Caco-2 (cell line): Measurements from ENCODE around the gene FEZF1. TPM values are rescaled to one million over a fixed set of nuclear protein-coding genes. Genes with fewer than 3 reads are reported as not detected.

Source experiments
- BruUV-seq: library from RNA; stranded (reverse); fragments of 400-500 nt; replicated peaks from 2 replicates; lab custom pipeline; 2021; lab: Mats Ljungman, UMichigan
- CTCF ChIA-PET: fragments of 300-600 bp; sonication (Branson Sonifier 250); formaldehyde crosslinking; loops from one replicate; lab custom pipeline; 2022; ENCODE audit warnings: antibody characterized with exemption; lab: Charles Lee
- POLR2A ChIA-PET: fragments of 300-600 bp; sonication (Branson Sonifier 250); formaldehyde crosslinking; loops from one replicate; lab custom pipeline; 2022; ENCODE audit warnings: antibody characterized with exemption; lab: Charles Lee
- DNase-seq, 2 experiments: peaks; one replicate each; pipeline versions ENCODE4 v3.0.0 to v3.0.0-alpha.2; 2020 to 2022
- H3K27me3 ChIP-seq: replicated peaks from 2 replicates; pipeline ENCODE4 v1.6.0; 2011; ENCODE audit warnings: low read length; ENCODE audit not compliant: control insufficient read depth, insufficient read depth
- H3K36me3 ChIP-seq: 2 replicates; pipeline ENCODE4 v1.5.1; 2011; ENCODE audit warnings: low read length; ENCODE audit not compliant: control insufficient read depth, insufficient read depth
- H3K4me1 ChIP-seq: fragments of 250-450 bp; sonication (Bioruptor Pico); 2 replicates; pipeline ENCODE4 v1.5.1; 2020; ENCODE audit warnings: mild to moderate bottlenecking
- H3K4me3 ChIP-seq: 2 replicates; pipeline ENCODE4 v1.5.1; 2011; ENCODE audit warnings: low read depth, mild to moderate bottlenecking, control low read depth, low read length
- H3K9me3 ChIP-seq: fragments of 250-450 bp; sonication (Bioruptor Pico); 2 replicates; pipeline ENCODE4 v1.5.1; 2020; ENCODE audit warnings: mild to moderate bottlenecking, moderate library complexity
- H3K27ac Mint-ChIP-seq: one replicate; pipeline ENCODE4 v1.8.0; 2022; ENCODE audit warnings: mixed read lengths; ENCODE audit not compliant: unreplicated experiment
- H3K27me3 Mint-ChIP-seq: one replicate; pipeline ENCODE4 v1.8.0; 2022; ENCODE audit warnings: mixed read lengths; ENCODE audit not compliant: insufficient read depth, unreplicated experiment
- H3K36me3 Mint-ChIP-seq: one replicate; pipeline ENCODE4 v1.8.0; 2022; ENCODE audit warnings: mild to moderate bottlenecking, mixed read lengths; ENCODE audit not compliant: insufficient read depth, unreplicated experiment
- H3K4me1 Mint-ChIP-seq: one replicate; pipeline ENCODE4 v1.8.0; 2022; ENCODE audit warnings: low read depth, mixed read lengths; ENCODE audit not compliant: unreplicated experiment
- H3K4me3 Mint-ChIP-seq: one replicate; pipeline ENCODE4 v1.8.0; 2022; ENCODE audit warnings: mild to moderate bottlenecking, moderate library complexity, mixed read lengths; ENCODE audit not compliant: unreplicated experiment
- H3K9me3 Mint-ChIP-seq: one replicate; pipeline ENCODE4 v1.8.0; 2022; ENCODE audit warnings: mixed read lengths; ENCODE audit not compliant: unreplicated experiment
- intact Hi-C: fragments of 100-400 bp; cut with micrococcal nuclease; formaldehyde crosslinking; loops from one replicate; pipeline ENCODE4 v1.10.0; 2022; ENCODE audit not compliant: unreplicated experiment
- total RNA-seq: library from RNA; stranded (reverse); gene quantifications from 2 replicates; pipeline ENCODE4 v1.2.3, GENCODE V29; 2022
- TF ChIP-seq, protein P1 (sequence below), 2 experiments: fragments of 200-600 bp in 1 of 2; IDR thresholded peaks; 1 replicate in 1 of 2; 2 replicates in 1 of 2; pipeline versions ENCODE4 v1.5.1 to v1.8.0; 2011 to 2022; ENCODE audit warnings: antibody characterized with exemption in 1 of 2, control low read depth in 1 of 2, inconsistent platforms in 1 of 2, low read depth in 1 of 2, low read length in 1 of 2, mild to moderate bottlenecking in 1 of 2, moderate library complexity in 1 of 2; ENCODE audit not compliant: insufficient read depth in 1 of 2, severe bottlenecking in 1 of 2, unreplicated experiment in 1 of 2

FEZF1 gene
- total RNA-seq, 1 experiment from 2014 or later: not detected

DNA sequence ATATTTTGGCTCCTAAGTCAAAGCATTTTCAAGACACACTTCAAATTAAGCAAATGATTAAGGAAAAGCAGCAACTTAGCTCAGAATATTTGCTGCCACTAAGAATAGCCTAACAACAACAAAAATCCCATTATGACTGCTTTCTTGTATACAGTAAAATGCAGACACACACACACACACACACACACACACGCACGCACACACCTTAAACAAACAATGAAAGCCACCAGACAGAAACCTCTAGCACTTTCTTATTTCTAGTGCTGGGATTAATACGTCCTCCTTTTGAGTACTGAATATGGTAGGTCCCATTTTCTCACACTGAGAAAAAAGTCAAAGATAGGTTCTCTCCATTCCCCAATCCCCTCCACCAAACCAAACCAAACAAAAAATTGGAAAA, 23.4 kb upstream of the FEZF1 start:
- Histone ChIP-seq H3K4me1 (no peaks in the 10 kb centered on the region), H3K27me3 (no peaks in the 10 kb centered on the region), H3K9me3 (no peaks in the 10 kb centered on the region), H3K36me3 (no peaks in the 10 kb centered on the region), H3K4me3 (no peak overlapping the region)
- TF ChIP-seq, protein P1, sequence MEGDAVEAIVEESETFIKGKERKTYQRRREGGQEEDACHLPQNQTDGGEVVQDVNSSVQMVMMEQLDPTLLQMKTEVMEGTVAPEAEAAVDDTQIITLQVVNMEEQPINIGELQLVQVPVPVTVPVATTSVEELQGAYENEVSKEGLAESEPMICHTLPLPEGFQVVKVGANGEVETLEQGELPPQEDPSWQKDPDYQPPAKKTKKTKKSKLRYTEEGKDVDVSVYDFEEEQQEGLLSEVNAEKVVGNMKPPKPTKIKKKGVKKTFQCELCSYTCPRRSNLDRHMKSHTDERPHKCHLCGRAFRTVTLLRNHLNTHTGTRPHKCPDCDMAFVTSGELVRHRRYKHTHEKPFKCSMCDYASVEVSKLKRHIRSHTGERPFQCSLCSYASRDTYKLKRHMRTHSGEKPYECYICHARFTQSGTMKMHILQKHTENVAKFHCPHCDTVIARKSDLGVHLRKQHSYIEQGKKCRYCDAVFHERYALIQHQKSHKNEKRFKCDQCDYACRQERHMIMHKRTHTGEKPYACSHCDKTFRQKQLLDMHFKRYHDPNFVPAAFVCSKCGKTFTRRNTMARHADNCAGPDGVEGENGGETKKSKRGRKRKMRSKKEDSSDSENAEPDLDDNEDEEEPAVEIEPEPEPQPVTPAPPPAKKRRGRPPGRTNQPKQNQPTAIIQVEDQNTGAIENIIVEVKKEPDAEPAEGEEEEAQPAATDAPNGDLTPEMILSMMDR (IDR thresholded peaks at IDR 0.05; ENCODE audit: insufficient read depth in 1 of 2, low read depth in 1 of 2, low read length in 1 of 2, severe bottlenecking in 1 of 2, unreplicated experiment in 1 of 2): no peak
- peaks cover 4% of the 10 kb centered on the region for H3K27me3 Mint-ChIP-seq
- ChIA-PET CTCF (no interaction called here), POLR2A (no interaction called here)
- H3K27ac Mint-ChIP-seq: no peak overlapping the region
- BruUV-seq: no TSS peak
- no peak for DNase-seq
- no peak overlapping the region for H3K4me3 Mint-ChIP-seq
- intact Hi-C loops: no loop called here
- no peaks in the 10 kb centered on the region for H3K4me1 Mint-ChIP-seq
- H3K9me3 Mint-ChIP-seq: no peaks in the 10 kb centered on the region
- no peaks in the 10 kb centered on the region for H3K36me3 Mint-ChIP-seq

DNA sequence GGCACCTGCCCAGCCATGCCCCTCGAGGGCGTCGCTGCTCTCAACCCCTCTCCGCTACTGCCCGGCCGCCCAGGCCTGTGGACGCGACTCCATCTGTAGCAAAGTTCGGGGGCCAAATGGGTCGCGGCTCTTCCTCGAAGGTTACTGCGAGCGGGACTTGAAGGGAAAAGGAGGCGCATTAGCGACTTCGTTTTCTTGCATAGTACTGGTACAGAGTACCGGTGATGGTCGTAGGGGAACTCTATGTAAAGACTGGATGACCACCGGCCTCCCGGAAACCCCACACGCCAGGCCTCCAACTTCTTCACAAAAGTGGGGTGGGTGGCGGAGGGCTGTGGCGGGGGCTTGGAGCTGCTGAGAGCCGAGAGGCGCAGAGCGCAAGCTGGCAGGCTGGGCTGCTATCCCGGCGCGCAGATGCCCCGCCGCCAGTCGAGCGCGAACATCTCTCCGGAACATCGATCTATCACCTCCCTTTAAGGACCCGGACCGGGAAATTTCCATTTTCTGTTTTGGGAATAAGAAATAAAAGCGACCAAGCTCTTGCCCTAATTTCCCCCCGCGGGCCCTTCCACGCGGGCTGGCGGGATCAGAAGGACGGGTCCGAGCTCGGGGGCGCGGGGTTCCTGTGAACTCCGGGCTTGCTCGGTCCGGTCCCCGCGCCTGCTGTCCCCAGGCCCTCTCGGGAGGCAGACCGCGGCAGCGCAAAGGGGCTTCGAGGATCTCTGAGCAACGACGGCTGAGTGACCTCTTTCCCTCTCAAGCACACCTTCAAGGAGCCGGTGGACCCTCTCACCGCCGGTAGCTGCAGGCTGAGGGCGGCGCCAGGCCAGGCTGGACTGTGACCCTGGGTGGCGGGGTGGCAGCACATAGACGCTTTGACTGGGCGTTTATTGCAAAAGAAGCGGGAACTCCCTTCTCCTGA, 12.2 kb upstream of the FEZF1 start:
- CTCF ChIA-PET: no interaction called here
- Mint-ChIP-seq H3K27me3 (peaks cover 22% of the 10 kb centered on the region), H3K27ac (no peak overlapping the region), H3K4me1 (no peaks in the 10 kb centered on the region), H3K36me3 (no peaks in the 10 kb centered on the region), H3K4me3 (peak overlapping the region; percentile 45), H3K9me3 (no peaks in the 10 kb centered on the region)
- Histone ChIP-seq H3K4me3 (0 out of 2 replicates have a peak overlapping the region, but pooled peaks have one; percentile 13), H3K9me3 (no peaks in the 10 kb centered on the region), H3K27me3 (no peaks in the 10 kb centered on the region), H3K4me1 (no peaks in the 10 kb centered on the region), H3K36me3 (no peaks in the 10 kb centered on the region)
- POLR2A ChIA-PET: no interaction called here
- no TSS peak for BruUV-seq
- intact Hi-C loops: no loop called here
- DNase-seq: peak in 1 of 2 experiments; percentile 30
- TF ChIP-seq, protein P1 (IDR thresholded peaks at IDR 0.05; ENCODE audit: insufficient read depth in 1 of 2, low read depth in 1 of 2, low read length in 1 of 2, severe bottlenecking in 1 of 2, unreplicated experiment in 1 of 2): no peak

DNA sequence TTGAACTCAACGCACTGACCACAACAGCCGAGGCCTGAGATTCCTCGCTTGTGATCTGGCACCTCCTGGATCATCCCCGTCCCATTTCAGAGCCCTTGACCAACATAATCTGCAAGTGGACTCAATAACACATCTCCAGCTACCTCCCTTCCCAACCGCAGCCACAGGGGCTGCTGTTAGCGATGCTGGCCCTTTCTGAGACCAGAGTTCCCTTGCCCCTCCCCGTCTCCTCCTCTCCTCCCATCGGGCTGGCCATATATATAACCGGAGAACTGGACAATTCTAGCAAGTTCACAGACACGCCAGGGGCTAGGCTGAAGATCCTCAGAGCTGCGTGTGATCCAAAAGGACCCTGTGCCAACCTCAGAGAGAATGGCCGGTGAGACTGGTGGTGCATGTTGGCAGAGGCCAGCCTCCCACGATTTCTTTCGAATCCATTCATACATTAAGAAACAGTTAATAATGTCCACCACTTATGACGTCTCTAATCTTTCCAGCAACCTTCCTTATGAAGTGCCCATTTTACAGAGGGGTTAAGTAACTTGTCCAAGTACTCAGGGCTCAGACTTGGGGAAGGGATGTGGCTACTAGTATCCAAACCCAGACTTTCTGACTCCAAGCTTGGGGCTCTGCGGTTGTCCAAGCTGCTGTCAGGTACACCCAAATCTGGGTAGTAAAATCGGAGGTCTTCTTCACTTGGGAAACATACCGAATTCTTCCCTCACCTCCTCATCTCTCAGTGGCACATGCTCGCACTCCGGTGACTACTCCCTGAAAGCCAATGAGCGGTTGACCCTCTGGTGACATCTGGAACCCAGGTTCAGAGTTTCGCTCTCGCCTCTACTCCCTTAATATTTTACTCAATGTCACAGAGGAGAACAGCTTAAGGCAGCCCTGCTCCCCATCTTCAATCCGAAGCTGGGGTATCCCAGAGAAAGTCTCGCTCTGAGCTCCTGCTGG, 11.2 kb upstream of the FEZF1 start:
- ChIA-PET POLR2A (no interaction called here), CTCF (no interaction called here)
- Mint-ChIP-seq H3K4me1 (no peaks in the 10 kb centered on the region), H3K27me3 (peaks cover 20% of the 10 kb centered on the region), H3K36me3 (no peaks in the 10 kb centered on the region), H3K9me3 (no peaks in the 10 kb centered on the region), H3K4me3 (no peak overlapping the region), H3K27ac (no peak overlapping the region)
- no TSS peak for BruUV-seq
- Histone ChIP-seq H3K36me3 (no peaks in the 10 kb centered on the region), H3K9me3 (no peaks in the 10 kb centered on the region), H3K4me1 (no peaks in the 10 kb centered on the region), H3K27me3 (no peaks in the 10 kb centered on the region), H3K4me3 (no peak overlapping the region)
- DNase-seq: no peak
- intact Hi-C loops: no loop called here
- TF ChIP-seq, protein P1 (IDR thresholded peaks at IDR 0.05; ENCODE audit: insufficient read depth in 1 of 2, low read depth in 1 of 2, low read length in 1 of 2, severe bottlenecking in 1 of 2, unreplicated experiment in 1 of 2): no peak
